BLaER1 (cell line): ENCODE data around the gene SLC36A4.
"Not testable (repeated sequence)": the region's sequence is repeated elsewhere in the genome, so short reads cannot be mapped to it uniquely, and the experiment has no call there.

Source experiments
- H3K27ac ChIP-seq: shearing (Covaris generic); formaldehyde crosslinking; 2 replicates; pipeline ENCODE4 v1.8.1; 2022
- H3K27me3 ChIP-seq: shearing (Covaris generic); formaldehyde crosslinking; 2 replicates; pipeline ENCODE4 v1.8.1; 2022
- H3K36me3 ChIP-seq: shearing (Covaris generic); formaldehyde crosslinking; 2 replicates; pipeline ENCODE4 v1.8.1; 2022
- H3K4me1 ChIP-seq: shearing (Covaris generic); formaldehyde crosslinking; 2 replicates; pipeline ENCODE4 v1.8.1; 2022
- H3K4me2 ChIP-seq: shearing (Covaris generic); formaldehyde crosslinking; 2 replicates; pipeline ENCODE4 v1.8.1; 2022
- H3K4me3 ChIP-seq: shearing (Covaris generic); formaldehyde crosslinking; 2 replicates; pipeline ENCODE4 v1.8.1; 2022
- H3K9ac ChIP-seq: shearing (Covaris generic); formaldehyde crosslinking; 2 replicates; pipeline ENCODE4 v1.8.1; 2022
- H3K9me3 ChIP-seq: shearing (Covaris generic); formaldehyde crosslinking; 2 replicates; pipeline ENCODE4 v1.8.1; 2022
- H4K20me1 ChIP-seq: shearing (Covaris generic); formaldehyde crosslinking; 2 replicates; pipeline ENCODE4 v1.8.1; 2022
- Cebpa-rat ChIP-seq: shearing (Covaris generic); IDR thresholded peaks from 2 replicates; pipeline ENCODE4 v1.8.1; 2022

The SLC36A4 gene

DNA sequence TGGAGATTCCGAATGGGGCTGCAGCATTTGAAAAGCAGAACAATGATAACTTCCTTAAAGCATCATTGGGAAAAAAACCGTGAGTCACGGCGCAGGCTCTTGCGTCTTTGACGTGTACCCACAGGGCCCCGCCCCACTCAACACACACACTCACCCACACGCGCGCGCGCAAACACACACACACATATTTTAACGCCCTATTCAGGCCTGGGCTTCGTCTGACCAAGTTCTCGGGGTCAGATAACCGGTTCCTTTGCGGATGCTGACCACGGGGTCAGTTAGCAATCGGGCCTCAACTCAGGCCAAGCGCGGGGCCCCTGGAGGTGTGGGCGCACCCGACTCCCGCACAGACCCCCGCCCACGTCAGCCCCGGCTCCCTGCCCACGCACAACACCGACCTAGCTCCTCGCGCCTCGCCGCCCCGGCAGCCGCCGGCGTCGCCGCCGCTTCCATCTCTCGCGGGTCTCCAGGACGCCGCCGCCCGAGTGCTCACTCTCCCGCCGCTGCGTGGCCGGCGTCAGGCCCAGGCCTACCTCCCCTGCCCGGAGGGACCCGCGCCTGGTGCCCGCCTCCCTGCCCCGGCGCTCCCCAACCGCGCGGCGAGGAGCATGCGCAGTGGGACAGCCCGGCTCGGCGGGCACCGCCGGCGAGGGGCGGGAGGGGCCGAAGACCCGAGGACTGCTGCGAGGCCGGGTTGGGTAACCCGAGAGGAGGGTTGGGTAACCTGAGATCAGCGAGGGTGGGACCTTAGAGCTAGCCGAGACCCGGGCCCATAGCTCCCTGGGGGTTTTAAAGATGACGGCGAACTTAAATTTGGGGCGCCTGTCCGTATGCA lies at the start of gene SLC36A4:
SLC36A4 (minus strand) TSS at position 612 of the 835 bp plus-strand sequence; CDS start at position 453, 159 bp downstream.
- Histone ChIP-seq H3K4me1 (peaks cover 13% of the 10 kb centered on the region), H3K9ac (peak within 1 kb of the TSS; percentile 95), H3K27me3 (no peaks in the 10 kb centered on the region), H3K4me2 (peak within 1 kb of the TSS; percentile 90), H3K36me3 (no peaks in the 10 kb centered on the region), H3K27ac (peak within 1 kb of the TSS; percentile 94), H4K20me1 (peaks cover 1% of the 10 kb centered on the region), H3K4me3 (peak within 1 kb of the TSS; percentile 89), H3K9me3 (no peaks in the 10 kb centered on the region)
- peak; percentile 69; the same call in 1 of the 2 replicates for TF ChIP-seq Cebpa-rat

GRCh38 chr11:93246790-93247189 lies 49.0 kb upstream of the SLC36A4 start:
- not testable (repeated sequence) for H3K27ac ChIP-seq, H3K36me3 ChIP-seq, H3K4me2 ChIP-seq, H3K4me3 ChIP-seq, H3K9ac ChIP-seq, H3K27me3 ChIP-seq, H3K4me1 ChIP-seq, H4K20me1 ChIP-seq, H3K9me3 ChIP-seq

DNA sequence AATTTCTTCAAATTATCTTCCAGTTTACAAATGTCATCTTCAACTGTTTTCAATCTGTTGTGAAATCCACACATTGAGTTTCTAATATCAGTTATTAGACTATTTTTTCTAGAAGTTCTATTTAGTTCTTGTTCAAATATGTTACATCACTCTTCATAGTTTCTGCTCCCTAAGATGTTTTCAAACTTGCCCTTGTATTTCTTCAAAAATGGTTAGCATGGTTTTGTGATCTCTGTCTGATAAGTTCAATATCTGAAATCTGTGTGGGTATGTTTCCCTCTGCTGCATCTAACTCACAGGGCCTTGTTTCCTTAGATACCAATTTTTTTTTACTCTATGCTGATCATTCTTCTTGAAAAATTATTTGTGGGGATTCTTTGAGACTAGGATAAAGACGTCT lies 46.2 kb upstream of the SLC36A4 start:
- H3K9me3 ChIP-seq = no peaks in the 10 kb centered on the region
- H3K4me3 ChIP-seq = no peak overlapping the region
- no peak overlapping the region for H3K9ac ChIP-seq
- no peaks in the 10 kb centered on the region for H3K4me1 ChIP-seq
- no peak overlapping the region for H3K27ac ChIP-seq
- no peak for TF ChIP-seq Cebpa-rat
- no peaks in the 10 kb centered on the region for H3K36me3 ChIP-seq
- no peaks in the 10 kb centered on the region for H3K27me3 ChIP-seq
- no peak overlapping the region for H3K4me2 ChIP-seq
- H4K20me1 ChIP-seq = no peaks in the 10 kb centered on the region

GRCh38 chr11:93239966-93240365 lies 42.2 kb upstream of the SLC36A4 start:
- Histone ChIP-seq H3K27ac (no peak overlapping the region), H3K27me3 (no peaks in the 10 kb centered on the region), H3K4me2 (no peak overlapping the region), H3K9ac (no peak overlapping the region), H3K4me3 (no peak overlapping the region), H4K20me1 (no peaks in the 10 kb centered on the region), H3K36me3 (no peaks in the 10 kb centered on the region), H3K4me1 (no peaks in the 10 kb centered on the region), H3K9me3 (no peaks in the 10 kb centered on the region)
- TF ChIP-seq Cebpa-rat = no peak

DNA sequence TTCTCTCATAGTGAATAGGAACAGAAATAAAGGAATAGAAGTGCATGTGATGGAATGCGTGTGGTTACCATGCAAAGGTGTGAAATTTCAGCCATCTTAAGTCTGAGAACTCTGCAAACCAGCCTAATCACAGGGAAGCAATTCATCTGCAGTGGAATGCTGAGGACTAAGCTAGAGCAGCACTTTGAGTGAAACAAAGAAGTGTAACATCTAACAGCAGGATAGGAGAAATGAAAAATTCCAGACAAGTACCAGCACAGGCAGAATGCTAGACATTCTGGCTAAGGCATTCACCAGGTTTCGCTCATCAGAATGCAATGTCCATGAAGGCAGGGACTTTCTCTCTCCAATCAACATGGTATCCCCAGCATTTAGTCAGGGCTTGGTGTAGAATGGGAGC lies 41.2 kb upstream of the SLC36A4 start:
- TF ChIP-seq Cebpa-rat = no peak
- H3K4me1 ChIP-seq = no peaks in the 10 kb centered on the region
- H3K36me3 ChIP-seq = no peaks in the 10 kb centered on the region
- H3K4me3 ChIP-seq = no peak overlapping the region
- H3K27ac ChIP-seq = no peak overlapping the region
- no peak overlapping the region for H3K4me2 ChIP-seq
- H3K9me3 ChIP-seq = no peaks in the 10 kb centered on the region
- H4K20me1 ChIP-seq = no peaks in the 10 kb centered on the region
- no peak overlapping the region for H3K9ac ChIP-seq
- H3K27me3 ChIP-seq = no peaks in the 10 kb centered on the region

GRCh38 chr11:93236741-93237675 lies 39.2 kb upstream of the SLC36A4 start:
- no peaks in the 10 kb centered on the region for H4K20me1 ChIP-seq
- no peaks in the 10 kb centered on the region for H3K9me3 ChIP-seq
- no peaks in the 10 kb centered on the region for H3K36me3 ChIP-seq
- no peak overlapping the region for H3K27ac ChIP-seq
- no peaks in the 10 kb centered on the region for H3K27me3 ChIP-seq
- H3K4me3 ChIP-seq = no peak overlapping the region
- no peak overlapping the region for H3K9ac ChIP-seq
- no peak overlapping the region for H3K4me2 ChIP-seq
- H3K4me1 ChIP-seq = no peaks in the 10 kb centered on the region
- TF ChIP-seq Cebpa-rat = no peak

DNA sequence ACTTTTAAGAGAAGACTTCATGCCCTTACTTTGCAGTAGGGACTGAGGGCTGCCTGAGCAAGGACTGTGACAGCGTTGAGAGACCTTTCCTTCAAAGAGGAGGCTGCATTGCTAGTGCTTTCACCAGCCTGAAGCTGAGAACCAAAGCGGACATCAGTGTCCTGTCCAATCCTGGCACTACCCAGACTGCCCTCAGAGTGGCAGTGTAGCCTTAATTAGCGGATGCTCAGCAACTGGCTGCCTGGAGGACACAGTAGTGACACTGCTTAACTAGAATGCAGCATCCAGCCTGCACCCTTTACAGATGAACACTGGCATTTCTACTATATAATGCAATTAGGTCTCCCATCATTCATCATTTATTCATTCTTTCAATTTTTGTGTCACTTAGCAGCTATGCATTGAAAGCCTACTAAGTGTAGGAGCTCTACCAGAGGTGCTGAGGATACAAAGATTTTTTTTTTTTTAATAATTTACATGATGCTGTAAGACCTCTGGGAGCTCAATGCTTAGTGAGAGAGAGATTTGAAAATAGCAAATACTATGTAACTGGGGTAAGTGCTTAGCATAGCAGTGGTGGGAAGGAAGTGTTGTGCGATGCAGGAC lies 36.9 kb upstream of the SLC36A4 start:
- no peak overlapping the region for H3K4me2 ChIP-seq
- H4K20me1 ChIP-seq = no peaks in the 10 kb centered on the region
- no peak for TF ChIP-seq Cebpa-rat
- H3K36me3 ChIP-seq = no peaks in the 10 kb centered on the region
- no peaks in the 10 kb centered on the region for H3K27me3 ChIP-seq
- no peaks in the 10 kb centered on the region for H3K9me3 ChIP-seq
- H3K4me3 ChIP-seq = no peak overlapping the region
- H3K4me1 ChIP-seq = no peaks in the 10 kb centered on the region
- no peak overlapping the region for H3K27ac ChIP-seq
- no peak overlapping the region for H3K9ac ChIP-seq

DNA sequence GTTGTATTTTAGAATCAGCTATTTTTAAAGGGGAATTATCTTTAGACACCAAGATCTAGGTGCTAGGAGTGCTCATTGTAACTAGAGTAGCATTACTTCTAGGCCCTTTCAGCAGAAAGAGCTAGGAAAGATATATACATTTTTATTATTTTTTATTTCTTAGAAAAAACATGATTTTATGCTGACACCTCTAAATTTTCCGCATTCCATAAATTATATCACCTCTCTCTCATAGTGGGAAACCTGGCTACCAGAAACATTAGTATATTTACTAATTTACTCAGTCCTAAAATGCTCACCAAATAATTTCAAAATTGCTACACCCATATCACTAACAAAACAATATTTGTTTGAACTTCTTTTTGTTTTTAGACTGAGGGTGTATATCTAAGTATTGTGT lies 32.1 kb upstream of the SLC36A4 start:
- Histone ChIP-seq H3K4me1 (no peaks in the 10 kb centered on the region), H3K4me3 (no peak overlapping the region), H3K9me3 (no peaks in the 10 kb centered on the region), H3K27ac (no peak overlapping the region), H3K9ac (no peak overlapping the region), H3K36me3 (no peaks in the 10 kb centered on the region), H4K20me1 (no peaks in the 10 kb centered on the region), H3K4me2 (no peak overlapping the region), H3K27me3 (no peaks in the 10 kb centered on the region)
- no peak for TF ChIP-seq Cebpa-rat

GRCh38 chr11:93225662-93226061 lies 27.9 kb upstream of the SLC36A4 start:
- H4K20me1 ChIP-seq = no peaks in the 10 kb centered on the region
- no peaks in the 10 kb centered on the region for H3K4me1 ChIP-seq
- no peaks in the 10 kb centered on the region for H3K36me3 ChIP-seq
- no peak overlapping the region for H3K4me2 ChIP-seq
- TF ChIP-seq Cebpa-rat = no peak
- no peaks in the 10 kb centered on the region for H3K27me3 ChIP-seq
- no peak overlapping the region for H3K9ac ChIP-seq
- no peak overlapping the region for H3K27ac ChIP-seq
- no peaks in the 10 kb centered on the region for H3K9me3 ChIP-seq
- H3K4me3 ChIP-seq = no peak overlapping the region
